Activated CD4-positive, alpha-beta T cell treated with anti-CD3 and anti-CD28 coated beads for 4 hours (primary cell): ENCODE measurements around the gene DIAPH3.

Experiments used
- DNase-seq, 2 donors: peaks; one replicate each; pipeline ENCODE4 v3.0.0-alpha.2; 2020

The DIAPH3 gene

DNA sequence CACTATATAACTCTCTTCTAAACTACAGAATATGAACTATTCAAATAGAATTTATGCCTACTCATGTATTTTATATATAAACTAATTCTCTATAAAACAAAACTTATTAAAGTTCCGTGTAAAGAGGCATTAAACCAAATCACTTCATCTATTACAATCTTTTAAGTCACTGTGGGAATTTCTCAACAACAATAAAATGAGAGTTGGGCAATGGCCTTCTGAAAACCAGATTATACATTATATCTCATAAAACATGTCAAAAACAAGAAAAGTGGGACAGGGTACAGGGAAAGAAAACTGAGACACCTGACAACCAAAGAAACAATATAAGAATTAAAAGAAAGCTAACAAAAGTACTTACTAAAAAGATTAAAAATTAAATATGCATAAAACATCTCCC, 145.2 kb downstream of the DIAPH3 start:
- no peak for DNase-seq

DNA sequence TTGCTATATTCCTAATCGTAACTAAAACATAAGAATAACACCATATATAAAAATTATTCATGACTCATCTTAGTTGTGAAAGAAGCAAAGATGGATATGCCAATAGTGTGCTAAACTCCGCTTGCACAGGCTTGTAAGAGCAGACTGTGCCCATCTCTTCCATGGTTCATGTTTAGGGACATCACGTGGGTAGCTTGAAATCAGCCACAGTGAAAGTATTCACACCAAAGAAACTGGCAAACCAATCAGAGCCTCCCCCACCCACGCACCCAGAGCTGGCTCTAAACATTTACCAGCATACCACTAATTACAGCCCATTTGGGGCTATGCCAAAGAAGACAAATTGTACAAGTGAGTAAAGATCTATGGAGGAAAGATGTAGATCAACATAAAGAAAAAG, 147.5 kb downstream of the DIAPH3 start:
- no peak for DNase-seq

DNA sequence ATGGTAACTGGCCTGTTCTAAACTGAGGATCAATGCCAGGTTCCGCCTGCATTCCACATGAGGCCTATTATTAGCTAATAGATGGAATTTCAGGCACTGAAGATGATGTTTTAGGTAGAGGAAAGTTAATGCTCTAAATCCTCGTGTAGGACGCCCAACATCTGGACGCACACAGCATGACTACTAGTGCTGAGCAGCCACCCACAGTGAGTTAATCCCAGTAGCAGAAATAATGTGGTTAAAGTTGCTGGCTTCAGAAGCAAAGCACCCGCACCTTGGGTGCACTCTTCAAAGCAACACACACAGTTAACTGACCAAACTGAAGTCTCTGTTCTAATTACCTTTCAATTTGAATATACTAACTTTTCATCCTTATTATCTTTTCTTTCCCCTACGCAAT, 150.6 kb downstream of the DIAPH3 start:
- DNase-seq, result no peak

DNA sequence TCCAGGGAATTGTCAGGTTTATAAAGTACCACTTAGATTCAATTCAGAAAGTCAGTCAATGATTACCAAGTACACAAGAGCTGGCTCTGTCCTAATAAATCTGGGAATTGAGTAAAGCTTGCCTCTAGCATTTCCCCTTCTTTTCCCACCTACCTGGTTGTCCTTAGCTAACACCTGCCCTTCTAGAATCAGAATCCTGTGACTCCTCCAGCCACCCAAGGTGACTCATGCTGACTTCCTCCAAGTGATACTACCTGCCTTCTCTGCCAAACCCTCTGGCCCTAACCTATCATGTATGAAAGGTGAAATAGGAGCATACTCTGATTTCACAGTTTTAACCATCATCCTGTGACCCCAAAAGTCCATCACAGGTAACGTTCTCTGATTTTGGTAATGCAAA, 151.2 kb downstream of the DIAPH3 start:
- no peak for DNase-seq

DNA sequence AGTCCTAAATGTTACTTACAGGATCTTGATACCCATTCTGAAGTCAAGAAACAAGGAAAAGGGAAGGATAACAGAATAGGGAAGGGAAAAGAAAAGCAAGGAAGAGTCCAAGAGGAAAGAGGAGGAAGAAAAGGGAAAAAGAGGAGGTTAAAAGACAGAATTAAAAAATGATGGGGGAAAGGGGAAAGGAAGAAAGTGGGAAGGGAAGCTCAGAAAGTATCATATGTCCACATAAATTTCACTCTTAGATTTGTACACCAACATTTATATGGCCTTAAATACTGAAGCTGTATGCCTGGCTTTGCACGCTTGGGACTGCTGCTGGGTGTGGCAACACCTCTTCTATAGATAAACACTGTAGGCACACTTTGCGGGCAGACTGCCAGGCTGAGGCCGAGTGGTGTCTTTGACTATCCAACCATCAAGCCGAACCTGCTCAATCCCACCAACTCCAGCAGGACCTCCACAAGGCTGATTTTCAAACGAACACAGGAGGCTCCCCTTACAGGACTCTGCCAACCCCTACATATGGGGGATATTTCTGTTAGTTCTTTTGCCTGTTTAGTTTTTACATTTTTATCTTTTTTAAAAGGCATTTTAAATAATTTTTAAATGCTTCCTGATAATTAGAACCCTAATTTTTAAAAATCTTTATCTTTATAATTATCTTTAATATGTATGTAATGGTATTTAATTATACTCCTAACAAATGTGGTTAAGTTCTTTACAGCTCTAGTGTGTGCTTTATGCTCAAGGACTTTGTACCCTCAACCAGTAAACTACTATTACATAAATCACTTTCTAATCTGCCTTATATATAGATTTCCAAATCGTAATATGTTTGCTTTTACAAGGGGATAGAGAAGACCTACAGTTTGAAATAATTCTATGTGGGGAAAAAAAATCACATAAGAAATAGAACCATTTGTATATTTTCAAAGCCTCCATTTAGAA, 154.2 kb downstream of the DIAPH3 start:
- DNase-seq, result no peak

DNA sequence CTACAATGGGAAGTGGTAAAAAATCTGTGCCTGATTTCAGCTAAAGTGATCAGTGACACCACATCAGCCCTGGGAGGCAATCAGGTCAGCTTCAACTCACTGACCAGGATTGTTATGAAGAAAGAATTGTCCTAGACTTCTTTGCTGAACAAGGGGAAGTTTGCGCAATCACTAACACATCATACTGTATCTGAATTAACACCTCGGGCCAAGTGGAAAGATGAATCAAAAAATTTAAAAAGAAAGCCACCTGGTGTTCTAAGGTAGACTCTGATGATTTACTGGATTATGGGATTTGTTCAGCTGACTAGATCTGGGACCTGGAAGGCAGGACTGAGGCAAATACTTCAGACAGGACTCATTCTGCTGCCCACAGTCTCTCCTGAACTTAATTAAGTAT, 161.8 kb downstream of the DIAPH3 start:
- no peak for DNase-seq

DNA sequence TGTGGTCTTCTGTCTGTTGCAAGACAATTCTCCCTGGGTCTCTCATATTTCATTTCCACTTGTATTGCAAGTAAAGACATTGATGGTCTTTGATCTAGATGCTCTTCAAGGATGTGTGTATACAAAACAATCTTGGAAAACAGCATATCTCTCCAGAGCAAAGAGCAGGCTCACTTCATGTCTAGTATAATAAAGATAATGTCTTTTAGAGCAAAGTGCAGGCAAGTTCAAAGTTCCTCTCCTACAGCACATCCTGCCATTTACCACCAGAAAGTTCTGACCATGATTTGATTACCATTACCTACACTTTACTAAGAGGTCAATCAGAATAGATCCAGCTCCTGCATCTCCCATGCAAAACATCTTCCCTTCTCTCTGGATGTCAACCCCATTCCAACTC, 162.8 kb downstream of the DIAPH3 start:
- DNase-seq, result no peak

DNA sequence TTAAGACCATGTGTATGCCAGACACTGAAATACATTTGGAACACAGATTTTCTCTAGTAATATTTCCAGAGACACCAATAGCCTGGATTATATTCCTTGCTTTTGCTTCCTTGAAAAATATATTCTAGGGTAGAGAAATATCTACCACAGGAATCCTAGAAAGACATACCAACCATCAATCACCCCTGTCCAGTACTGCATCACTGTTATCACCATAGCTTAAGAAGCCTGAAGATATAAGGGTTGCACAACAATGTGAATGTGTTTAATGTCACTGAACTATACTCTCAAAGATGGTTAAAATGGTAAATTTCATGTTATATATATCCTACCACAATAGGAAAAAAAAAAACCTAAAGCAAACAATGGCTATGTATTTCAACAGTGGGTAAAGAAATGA, 163.6 kb downstream of the DIAPH3 start:
- DNase-seq, result no peak

DNA sequence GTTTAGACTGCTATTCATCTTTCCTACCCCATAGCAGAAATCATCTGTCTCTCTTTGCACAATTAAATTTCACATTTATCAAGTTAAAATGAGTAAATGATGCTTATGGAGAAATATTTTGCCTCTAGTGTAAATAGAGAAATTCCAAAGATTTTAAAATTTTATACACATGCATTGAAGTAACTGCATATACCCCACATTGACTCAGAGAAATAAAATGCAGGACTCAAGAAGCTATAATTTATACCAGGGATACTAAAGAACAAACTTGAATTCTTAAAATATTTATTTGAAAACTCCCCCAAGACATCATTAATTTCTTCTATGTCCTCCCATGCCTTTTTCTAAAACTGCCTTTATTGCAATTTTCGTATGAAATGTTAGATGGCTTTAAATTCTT, 165.8 kb downstream of the DIAPH3 start:
- no peak for DNase-seq

DNA sequence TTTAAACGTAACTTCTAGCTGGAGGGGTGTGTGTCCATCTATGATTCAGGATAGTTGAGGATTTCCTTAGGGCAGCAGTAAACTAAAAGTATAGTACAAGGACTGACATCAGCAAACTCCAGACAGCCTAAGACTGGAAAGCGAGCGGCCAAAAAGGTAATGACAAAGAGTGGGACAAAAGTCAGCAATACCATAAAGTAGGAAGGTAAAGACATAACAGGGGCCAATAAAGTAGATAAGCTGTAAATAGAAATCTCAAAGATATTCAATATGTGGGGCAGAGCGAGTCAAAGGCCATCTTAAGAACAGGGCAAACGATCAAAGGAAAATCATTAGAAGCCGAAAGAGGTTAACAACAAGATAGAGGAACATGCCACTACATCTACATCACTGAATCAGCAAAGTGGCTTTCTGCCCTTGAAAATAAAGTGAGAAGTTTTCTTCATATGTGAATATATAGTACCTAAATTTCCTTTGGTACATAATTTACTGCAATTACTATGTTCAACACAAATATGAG, 167.2 kb downstream of the DIAPH3 start:
- no peak for DNase-seq

DNA sequence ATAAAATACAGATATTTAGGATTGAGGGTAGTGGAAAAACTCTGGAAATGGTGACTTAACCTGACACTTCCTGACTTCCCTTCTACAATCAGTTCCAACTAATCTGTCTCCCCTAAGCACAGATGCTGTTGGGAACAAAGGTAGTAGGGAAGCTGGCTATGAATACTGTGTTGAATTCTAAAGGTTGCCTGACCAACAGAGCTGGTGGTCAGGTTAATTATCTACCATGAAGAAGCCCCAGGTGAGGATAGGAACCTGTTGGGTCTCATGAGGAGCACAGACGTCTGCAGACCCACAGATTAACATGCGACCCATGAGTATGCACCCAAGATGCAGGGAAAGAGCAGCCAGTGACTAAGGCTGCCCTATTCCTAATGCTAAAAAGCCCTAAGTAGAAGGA, 172.3 kb downstream of the DIAPH3 start:
- no peak for DNase-seq

DNA sequence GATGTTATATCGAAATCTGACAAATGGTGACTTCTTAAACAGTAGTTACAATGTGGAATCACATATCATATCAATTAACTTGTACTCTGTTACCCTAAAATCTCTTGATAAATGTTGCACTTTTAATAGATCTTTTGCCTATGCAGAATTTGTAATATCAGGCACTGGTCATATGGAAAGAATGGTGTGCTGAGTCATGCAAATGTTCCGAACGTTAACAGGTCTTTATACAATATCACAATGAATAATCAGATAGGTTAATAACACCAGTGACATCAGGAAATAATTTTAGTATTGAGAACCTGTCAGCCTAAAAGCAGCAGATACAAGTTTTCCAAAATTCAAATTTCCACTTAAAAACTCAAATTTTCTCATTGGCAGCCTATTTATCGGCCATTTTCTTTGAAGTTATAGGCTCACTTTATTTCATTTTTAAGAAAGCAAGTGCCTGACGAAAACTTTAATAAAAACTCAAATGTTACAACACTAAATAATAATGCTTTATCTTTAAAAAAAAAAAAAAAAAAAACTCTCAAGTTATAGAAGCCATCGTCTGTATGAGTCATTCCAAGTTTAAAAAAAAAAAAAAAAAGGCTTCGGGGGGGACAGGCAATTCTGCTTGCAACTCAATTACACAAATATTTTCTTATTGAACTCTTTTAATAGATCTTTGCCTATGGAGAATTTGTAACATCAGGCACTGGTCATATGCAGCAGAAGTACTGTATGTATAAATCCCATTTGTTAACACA, 180.9 kb downstream of the DIAPH3 start:
- DNase-seq, result no peak

DNA sequence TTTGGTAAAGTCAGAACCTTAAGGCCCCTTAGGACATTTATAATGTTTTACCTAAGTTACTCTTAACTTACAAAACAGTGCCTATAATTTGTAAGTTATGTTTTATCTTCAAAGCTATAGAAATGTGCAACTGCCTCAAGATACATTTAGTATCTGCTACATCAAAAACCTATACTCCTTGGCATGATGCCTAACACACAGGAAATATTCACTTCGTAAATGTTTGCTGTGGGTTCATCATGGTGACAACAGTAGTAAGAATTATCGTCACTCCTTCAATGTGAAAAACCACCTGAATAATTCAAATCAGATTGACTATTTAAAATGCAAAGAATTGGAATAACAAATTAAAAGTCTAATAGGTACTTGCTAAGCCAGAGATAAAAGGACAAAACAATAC, 184.1 kb downstream of the DIAPH3 start:
- no peak for DNase-seq

DNA sequence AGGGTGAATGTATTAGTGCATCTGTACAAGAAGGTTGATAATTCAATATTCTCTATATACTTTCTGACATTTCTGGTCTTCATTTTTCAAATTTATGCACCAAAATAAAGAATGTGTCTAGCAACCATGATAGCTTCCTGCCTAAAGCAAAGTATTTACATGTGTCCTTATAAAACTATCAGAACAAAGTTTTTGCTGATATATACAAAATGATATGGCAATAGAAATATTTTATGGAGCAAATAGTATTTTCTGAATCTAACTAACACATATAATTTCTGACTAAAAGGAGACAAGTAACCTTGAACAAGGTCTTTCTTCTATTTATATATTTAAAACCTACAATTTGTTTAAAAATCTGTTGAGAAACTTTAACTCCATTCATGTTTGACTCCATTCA, 184.9 kb downstream of the DIAPH3 start:
- DNase-seq, result no peak

DNA sequence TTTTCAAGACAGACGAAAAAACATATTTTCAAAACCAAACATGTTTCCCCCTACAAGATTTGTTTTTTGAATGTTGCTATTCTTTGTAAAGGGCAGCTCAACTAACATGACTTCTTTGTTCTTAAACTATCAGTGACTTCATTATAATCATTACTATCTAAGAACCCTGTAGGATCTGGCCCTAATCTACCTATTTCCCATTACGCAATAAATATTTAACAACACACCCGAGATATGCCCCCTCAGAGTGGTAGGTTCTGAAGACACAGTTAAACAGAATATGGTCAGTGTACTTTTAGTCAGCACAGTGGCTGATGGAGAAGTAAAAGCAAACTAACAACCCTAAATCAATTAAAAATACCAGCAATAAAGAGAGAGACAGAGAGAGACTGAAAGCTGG, 186.9 kb downstream of the DIAPH3 start:
- no peak for DNase-seq

DNA sequence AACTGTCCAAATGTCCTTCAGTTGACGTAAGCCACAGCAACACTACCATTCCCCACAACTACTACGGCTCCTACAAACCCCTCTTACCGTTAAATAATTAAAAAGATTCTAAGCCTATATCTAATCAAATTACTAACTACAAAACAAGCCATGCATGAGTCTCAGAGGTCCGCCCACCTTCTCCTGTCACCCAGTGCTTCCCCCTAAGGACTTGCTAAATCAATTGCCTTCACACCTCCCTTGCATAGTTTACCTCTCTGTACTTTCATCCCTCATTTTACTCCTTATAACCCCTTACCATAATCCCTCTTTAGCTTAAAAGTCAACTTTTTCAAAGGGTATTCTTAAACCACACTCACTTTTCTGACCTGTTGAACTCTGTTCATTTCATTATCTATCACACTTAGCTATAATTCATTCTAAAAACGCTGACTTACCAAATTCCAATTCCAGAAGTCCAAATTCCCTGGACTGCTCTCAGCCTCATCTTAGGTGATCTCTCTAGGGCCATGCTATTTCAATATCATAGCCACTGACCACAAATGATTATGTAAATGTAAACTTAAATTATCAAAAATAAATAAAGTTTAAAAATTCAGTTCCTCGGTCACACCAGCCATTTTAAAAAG, 187.8 kb downstream of the DIAPH3 start:
- DNase-seq, result no peak

DNA sequence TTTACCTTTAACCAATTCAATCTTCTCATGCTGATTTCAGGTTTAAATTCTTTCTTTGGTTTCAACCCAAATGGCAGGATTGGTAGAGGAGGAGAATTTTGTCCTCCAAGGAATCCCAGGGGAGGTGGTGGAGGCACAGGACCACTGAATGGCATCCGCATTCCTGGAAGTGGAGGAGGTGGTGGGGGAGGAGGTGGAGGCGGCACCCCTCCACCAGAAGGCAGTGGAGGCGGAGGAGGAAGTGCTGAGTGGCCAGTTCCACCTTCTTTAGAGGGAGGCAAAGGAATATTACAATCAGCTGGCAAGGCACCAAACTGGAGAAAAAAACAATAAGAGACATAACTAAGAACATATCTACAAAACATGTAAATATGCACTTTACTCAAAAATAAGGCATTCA, 192.9 kb downstream of the DIAPH3 start:
- no peak for DNase-seq

DNA sequence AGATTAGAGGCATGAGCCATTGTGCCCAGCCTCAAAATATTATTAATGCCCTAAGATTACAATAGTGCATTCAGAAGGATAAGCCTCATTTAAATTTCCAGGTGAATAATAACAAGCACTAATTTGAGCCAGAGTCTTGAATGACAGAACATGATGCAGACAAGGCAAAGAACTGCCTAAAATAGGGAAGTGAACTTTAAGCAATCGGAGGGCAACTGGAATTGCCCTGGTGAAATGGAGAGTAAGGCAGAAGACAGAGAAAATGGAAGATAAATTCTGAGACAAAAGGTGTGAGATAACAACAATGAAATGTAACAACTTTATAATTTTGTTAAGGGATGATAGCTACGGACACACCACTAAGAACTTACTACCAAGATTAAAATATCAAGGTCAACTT, 199.9 kb downstream of the DIAPH3 start:
- no peak for DNase-seq

DNA sequence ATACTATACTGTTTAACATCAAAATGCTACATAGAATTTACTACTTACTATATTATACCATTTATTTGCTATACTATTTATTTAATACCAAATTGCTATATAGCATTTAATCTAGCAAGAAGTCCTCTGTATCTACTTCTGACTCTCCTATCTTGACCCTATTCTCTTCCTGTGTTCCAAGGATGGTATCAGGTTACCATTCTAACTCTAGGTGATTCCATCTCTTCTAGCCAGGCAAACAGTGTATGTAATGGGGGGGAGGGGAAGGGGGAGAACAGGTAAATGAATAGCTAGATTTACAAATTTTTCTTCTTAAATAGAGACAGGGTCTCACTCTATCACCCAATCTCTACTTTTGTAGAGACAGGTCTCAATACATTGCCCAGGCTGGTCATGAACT, 200.3 kb downstream of the DIAPH3 start:
- DNase-seq, result no peak

DNA sequence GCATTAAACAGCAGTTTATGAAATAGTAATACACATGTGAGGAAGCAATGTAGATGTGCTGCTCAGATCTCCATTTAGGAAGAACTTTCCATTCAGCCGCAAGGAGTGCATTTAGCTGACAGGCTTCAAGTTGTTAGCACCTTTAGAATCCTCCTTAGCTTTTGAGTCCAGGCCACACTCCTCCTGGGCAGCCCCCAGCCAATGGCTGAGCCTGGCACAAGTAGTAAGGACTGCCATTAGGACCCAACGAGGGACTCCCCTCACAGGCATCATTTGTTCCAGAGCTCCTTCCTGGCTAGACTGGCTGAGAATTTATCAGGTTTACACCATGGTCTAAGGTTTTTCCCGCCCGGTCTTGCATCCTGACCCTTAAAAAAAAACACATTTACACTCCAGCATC, 201.4 kb downstream of the DIAPH3 start:
- no peak for DNase-seq

DNA sequence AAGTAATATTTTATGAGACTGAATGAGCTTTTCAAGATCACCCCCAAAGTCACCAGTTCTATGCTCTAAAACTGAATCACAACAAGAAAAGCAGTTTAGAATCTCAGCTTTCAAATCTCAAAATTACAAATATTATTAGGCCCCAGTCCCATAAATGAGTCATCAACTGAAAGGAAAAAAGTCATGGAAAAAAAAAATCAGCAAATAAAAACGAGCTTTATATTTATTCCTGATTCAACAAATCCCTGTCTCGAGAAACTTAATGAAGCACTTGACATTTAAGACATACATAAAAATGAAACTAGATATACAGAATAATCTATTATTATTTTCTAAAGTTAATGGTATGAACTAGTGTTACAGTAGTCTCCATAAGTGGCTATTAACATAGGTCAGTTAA, 203.0 kb downstream of the DIAPH3 start:
- DNase-seq, result no peak

DNA sequence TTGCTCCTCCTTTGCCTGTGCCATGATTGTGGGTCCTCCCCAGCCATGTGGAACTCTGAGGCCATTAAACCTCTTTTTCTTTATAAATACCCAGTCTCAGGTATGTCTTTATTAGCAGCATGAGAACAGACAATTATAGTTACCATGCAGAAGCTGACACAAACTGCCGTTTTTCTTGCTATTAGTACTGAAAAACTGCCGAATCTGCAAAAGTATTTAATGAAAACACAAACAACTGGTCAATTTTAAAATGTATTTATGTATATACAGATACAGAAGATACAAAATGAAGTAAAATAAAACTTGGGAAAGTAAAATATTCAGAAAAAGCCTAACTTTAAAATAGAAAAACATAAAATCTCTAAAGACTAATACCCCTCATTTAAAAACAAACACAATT, 206.3 kb downstream of the DIAPH3 start:
- no peak for DNase-seq

DNA sequence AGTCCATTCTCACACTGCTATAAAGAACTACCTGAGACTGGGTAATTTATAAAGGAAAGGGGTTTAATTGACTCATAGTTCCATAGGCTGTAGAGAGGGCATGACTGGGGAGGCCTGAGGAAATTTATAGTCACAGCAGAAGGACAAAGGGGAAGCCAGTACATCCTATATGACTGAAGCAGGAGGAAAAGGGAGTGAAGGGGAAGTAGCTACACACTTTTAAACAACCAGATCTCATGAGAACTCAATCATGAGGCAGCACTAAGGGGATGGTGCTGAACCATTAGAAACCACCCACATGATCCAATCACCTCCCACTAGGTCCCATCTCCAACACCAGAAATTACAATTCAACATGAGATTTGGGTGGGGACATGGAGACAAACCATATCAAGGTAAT, 209.1 kb downstream of the DIAPH3 start:
- no peak for DNase-seq

DNA sequence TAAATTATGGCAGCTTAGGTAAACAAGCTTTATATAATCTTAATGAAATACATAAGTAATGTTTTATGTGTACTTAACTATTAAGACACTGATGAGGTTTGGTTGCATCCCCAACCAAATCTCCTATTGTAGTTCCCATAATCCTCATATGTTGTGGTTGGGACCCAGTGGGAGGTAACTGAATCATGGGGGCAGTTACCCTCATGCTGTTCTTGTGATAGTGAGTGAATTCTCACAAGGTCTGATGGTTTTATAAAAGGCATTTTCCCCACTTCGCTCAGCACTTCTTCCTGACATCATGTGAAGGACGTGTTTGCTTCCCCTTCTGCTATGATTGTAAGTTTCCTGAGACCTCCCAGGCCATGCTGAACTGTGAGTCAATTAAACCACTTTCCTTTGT, 212.7 kb downstream of the DIAPH3 start:
- no peak for DNase-seq
